HG03565 (cell line): ENCODE measurements around the gene FBXO31.
A peak's percentile ranks its signal among the peaks of the same experiment; 100 is the strongest.
"Not testable (repeated sequence)": the region's sequence is repeated elsewhere in the genome, so short reads cannot be mapped to it uniquely, and the experiment has no call there.

Experiments
- ATAC-seq: cut with Tn5 transposase; IDR thresholded peaks from one replicate; pipeline ENCODE4 v1.9.1; 2021; ENCODE audit warnings: mild to moderate bottlenecking, moderate library complexity; ENCODE audit not compliant: unreplicated experiment

Gene FBXO31

DNA sequence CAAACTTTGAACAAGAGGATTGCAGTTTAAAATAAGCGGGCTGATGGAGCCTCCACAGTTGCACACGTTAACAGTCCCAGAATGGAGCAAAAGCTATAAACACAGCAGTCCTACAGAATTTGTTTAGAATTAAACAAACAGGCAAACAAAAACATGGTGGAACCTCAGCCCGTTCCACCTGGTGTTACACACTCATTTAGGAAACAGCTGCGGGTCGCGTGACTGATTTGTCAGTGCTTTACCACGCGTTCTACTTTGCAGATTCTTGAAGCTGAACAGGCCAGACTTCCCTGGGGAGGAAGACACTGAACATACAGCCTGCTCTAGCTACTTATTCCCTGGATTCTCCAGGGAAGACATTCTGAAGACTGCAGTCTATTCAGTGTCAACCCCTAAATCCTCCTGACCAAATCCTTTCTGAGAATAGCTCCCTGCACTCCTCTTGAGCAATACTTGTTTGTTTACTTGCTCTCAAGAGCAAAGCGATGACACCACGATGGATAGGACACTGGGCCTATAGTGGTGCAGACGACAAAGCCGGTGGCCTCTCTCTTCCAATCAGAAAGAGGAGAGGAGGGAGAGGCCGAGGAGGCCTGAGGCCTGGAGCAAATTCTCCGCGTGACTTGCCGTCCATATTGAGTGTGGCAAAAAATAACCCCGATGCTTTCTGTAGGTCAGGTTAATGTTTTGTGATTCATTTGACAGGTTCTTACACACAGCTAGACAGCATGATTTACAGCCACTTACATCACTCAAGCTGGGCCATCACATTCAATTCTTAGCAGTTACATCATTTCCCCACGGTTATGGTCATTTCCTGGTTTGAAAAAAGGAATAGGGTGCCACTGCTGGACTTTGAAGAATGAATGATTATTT lies 4.6 kb upstream of the FBXO31 start:
- ATAC-seq: peak; percentile 40

DNA sequence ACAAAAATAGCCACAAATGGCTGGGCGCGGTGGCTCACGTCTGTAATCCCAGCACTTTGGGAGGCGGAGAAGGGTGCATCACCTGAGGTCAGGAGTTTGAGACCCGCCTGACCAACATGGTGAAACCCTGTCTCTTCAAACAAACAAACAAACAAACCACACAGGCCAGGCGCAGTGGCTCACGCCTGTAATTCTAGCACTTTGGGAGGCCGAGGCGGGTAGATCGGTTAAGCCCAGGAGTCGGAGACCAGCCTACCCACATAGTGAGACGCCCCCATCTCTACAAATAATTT lies 1.2 kb upstream of the FBXO31 start:
- ATAC-seq: not testable (repeated sequence)

DNA sequence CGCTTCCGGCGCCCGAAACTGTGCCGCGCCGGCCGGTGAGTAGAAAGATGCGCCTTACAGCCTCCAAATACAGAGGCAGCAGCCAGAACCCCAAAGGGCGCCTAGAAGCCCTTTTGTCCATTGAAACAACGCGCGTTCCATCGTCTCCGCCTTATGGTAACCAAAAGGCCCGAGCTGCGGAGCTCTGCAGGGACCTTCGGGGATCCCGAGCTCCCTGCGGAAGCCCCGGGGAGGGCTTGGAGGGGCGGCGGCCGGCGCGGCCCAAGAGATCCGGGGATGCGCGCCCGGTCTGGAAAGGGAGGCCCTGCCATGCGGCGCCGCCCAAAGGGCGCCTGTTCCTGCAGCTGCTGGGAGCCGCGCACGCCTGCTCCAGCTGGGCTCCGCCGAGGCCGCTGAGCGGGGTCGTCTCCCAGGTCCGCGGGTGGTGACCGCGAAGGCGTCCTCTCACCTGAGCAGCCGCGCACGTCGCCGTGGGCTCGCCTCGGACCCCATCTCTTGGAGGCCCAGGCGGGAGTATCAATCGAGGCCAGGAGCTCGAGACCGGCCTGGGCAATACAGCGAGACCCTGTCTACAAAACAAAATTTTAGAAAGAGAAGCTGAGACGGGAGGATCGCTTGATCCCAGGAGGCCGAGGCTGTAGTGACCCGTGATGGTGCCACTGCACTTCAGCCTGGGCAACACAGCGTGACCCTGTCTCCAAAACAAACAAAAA lies 742 bp upstream of the FBXO31 start:
- ATAC-seq: no peak

DNA sequence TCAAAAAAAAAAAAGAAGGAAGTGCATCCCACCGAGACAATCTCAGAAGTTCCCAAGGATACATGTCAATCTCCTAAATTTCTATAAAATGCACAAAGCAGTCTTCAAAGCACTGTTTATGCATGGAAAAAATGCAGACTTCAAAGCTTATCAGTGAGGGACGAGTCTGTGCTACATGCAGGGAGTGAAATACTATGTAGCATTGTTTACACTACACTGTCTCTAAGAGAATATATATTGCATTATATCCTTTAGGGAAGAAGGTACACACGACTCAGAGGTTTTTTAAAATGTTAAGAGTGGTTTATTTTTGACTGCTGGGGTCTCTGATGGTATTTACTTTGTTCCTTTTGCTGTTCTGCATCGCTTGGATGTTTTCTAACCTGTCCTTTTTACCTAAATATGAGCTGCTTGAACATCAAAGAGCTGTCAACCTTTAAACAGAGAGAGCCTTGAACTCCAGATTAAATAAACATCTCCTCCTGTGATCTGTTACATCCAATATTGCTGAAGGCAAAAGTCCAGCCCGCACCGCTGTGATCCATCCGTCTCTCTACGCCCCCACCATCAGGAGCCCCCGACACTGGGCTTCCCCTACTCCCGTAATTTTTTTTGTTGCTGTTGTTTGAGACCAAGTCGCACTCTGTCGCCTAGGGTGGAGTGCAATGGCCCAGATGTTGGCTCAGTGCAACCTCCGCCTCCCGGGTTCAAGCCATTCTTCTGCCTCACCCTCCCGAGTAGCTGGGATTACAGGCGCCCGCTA lies 1.4 kb downstream of the FBXO31 start:
- no peak for ATAC-seq

DNA sequence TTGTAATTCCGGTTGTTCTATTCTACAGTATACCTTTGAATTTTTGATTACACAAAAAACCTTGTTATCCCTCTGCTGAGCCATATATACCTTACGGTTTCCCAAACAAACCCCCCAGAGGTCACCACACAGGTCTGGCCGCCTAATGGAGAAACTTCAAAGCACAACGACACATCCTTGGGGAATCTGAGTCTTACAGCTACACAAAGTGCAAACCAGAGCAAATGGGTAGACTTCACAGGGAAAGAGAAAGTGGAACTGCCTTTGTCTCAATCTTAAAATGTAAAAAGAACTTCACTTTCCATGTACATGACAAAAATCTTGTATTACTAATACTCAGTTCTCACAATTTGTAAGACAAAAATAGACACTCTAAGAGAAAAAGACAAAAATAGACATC lies 2.7 kb downstream of the FBXO31 start:
- ATAC-seq: no peak

DNA sequence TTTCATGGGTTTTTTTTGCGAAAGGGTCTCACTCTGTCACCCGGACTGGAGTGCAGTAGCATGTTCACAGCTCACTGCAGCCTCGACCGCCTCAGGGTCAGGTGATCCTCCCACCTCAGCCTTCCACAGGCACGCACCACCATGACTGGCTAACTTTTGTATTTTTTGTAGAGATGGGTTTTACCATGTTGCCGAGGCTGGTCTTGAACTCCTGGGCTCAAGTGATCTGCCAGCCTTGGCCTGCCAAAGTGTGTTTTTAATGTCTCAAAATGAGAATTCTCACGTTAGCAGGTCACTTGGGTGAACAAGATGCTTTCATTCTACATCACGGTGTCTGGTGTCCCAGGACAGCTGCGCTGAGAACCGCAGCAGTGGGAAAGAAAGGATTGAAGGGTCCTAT lies 3.2 kb downstream of the FBXO31 start:
- no peak for ATAC-seq

DNA sequence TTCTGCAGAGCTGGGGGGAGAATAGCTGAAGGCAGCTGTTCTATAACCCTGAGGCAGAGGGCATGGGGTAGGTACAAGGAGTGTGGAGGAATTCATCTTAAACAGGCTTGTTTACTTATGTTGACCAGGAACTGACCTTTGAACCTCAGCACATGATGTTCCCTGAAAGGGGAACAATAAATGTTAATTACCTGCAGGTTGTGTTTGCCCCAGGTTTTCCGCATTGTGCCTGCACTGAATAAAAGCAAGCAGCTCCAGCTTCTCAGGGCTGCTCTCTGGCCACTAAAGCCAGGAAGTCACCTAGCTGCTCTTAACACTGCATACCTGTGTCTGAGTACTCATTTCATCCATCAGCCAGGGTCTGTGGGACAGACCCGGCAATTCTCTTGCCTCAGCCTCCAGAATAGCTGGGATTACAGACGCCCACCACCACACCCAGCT lies 4.2 kb downstream of the FBXO31 start:
- ATAC-seq: not testable (repeated sequence)

DNA sequence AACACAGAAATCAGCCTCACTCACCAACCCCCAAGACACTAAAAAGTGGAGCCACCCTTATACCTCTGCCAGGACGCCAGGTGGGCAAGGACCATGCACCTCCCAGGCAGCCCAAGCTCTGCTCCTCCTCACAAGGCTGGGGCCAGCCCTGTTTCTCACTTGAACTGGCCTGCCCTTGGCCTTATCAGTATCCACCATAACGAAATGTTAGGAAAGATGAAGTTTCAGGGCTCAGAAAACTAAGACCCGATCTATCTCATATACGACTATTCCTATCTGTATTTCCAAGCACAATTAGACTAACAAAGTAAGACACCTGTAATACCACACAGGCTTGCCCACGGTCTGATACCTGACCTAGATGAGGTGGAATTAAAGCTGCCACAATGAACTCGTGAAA lies 6.9 kb downstream of the FBXO31 start:
- ATAC-seq: no peak

DNA sequence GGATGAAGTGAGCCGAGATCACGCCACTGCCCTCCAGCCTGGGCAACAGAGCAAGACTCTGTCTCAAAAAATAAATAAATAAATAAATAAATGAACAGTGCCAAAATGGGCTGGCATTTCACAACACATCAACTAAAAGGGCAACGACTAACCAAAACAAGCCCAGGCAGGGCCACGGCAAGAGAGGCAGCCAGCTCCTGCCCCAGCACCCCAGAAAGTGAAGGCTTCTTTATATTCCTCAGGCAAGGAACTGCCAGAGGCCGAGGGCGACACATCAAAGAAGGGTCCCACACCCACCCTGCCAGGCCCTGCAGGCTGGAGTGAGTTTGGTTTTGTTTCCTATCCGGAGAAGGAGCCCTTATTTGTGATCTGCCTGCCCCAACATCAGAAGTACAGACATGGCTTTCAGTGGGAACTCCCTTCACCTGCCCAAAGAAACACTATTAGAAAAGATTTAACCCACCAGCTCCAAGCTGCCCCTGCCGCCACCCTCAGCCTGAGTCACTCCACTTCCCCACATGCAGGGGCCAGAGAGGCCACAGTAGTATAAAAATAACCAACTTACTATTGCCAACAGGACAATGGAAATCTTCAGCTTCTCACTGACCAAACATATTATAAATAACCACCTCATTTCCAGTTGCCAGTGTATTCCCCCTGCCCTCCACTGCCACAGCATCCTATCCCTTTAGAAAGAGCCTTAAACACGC lies 8.0 kb downstream of the FBXO31 start:
- ATAC-seq: no peak

DNA sequence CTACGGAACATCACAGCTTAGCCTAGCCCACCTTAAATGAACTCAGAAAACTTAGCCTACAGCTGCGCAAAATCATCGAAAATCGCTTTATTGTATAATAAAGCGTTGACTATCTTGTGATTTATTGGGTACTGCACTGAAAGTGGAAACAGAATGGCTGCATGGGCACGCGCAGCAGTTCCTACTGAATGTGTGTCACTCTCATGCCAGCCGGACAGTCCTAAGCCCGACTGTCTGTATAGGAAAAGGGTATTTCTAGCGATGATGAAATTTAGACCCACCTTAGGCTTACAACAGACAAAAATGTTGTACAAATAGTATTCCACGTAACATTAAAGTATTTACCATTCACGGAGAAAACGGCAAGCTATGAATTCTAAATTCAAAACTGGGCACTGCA lies 9.3 kb downstream of the FBXO31 start:
- ATAC-seq: no peak

DNA sequence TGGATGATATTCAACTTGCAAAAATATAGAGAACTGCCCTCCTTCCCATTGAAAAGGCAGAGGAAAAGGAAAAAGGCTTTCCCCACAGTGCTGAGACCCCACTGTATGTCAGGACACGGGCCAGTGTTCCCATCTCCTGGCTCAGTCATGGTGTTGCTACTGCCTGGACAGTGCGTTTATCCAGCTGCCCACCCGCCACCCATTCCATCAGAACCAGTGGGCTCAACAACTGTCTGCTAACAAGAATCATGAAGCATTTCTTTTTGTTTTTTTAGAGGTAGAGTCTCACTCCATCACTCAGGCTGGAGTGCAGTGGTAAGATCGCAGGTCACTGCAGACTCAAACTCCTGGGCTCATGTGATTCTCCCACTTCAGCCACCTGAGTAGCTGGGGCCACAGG lies 11.3 kb downstream of the FBXO31 start:
- no peak for ATAC-seq

DNA sequence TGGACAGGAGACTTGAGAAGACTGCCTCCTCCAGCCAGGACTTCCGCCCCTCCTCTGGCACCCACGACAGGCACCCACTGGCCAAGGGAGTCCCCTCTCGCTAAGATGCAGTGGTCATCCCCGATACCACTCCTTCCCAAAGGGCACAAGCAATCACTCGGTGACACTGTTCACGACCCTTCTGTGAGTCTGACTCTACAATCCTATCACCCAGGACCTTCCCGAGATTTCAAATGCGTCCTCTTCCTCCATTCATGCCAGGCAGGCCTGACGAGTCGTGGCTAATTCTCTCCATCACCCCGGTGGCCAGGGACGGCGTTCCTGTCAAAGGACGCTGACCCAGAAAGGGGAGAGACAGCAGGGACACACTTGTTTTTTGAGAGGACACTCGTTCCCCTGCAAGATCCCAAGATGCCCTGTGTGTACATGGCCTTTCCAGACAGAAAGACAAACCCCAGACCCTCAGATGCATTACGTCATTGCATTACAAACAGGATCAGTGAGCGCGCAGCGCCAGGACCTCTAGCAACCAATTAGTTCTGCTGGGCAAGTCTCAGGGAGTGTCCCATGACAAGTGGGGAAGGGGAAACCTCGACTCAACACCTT lies 12.2 kb downstream of the FBXO31 start:
- ATAC-seq: no peak

DNA sequence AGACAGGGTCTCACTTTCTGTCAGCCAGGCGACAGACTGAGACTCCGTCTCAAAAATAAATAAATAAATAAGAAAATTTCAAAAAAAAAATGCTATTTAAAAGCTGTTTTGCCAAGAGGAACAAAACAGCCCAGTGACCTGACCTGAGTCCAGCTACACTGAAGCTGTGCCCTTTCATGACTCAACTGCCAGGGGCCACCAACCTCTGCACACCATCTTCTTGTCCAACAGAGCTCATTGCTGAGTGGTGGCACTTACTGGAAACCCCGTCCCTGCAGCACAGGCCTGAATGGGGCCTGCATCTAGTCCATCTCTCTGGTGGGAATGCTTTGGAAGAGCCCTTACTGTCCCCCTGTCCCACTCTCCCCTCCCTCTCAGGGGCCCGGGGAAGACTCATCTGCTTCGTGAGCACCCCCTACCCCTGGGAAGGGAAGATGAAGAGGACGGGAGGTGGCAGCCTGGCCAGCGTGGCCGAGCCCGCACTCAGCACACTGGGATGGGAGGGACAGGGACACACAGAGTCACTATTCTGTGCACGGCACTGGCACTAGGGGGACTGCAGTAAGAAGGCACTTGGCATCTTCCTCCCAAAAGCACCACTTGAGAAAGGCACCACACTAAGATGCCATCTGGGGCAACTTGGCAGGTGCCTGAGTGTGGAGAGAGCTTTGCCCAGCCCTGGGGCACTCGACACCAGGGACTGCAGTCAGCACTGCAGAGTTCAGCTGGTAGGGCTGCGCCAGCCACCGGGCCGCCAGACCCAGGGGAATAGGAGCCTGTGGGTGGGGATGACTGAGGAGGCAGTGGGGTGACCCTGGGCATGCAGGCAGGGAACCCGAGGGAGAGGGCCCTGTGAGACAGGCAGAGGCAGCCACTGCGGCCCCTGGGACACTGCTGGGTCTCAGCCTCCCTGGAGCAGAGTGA lies 13.5 kb downstream of the FBXO31 start:
- no peak for ATAC-seq

DNA sequence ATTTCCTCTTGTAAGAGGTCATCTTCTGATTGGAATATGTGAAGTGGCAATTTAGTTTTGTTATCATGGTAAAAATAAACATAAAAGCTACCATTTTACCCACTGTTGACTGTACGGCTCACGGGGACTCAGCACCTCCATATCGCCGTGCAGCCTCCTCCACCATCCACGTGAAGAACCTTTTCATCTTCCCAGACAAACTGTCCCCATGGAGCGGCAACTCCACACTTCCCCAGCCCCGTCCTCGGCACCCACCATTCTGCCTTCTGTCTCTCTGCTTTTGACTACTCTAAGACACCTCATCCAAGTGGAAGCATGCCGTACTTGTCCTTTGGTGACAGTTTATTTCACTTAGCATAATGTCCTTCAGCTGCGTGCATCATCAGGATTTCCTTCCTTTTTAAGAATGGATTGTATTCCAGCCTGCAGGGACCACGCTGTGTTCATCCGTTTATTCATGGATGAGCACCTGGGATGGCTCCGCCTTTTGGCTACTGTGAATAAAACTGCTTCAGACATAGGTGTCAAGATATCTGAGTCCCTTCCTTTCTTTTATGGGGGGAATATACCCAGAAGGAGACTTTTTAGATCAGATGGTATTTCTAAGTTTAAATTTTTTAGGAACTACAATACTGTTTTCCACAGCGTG lies 14.3 kb downstream of the FBXO31 start:
- ATAC-seq: no peak

DNA sequence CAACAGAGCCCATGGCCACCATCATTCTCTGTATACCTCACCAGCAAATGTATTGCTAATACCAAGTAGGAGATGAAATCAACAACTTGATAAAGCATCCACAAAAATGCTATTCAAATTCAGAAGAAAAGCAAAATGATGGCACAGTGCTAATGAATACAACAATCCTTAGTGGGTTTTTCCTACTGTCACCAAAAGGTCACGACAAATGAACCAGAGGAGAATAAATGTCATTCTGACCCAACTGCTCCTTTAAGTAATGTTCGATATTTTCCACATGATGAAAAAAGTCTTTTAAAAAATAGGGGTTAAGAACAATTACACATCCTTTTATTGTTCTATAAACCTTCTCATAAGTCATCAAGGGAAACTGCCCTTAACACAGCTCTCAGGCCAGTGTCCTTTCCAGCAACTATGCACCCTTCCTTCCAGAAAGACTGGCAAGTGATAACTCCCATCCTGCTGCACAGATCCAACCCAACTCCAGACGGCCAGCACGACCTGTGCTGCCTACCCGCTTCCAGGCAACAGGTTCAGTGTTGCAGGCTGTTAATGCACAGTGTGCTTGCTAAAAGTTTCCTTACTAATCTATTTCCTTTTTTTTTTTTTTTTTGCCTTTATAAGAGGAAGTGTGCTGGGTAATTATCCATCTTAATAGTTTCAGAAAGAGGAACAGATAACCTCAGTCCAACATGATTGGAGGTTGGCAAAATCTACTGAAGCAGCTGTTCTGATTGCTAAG lies 15.4 kb downstream of the FBXO31 start:
- no peak for ATAC-seq

DNA sequence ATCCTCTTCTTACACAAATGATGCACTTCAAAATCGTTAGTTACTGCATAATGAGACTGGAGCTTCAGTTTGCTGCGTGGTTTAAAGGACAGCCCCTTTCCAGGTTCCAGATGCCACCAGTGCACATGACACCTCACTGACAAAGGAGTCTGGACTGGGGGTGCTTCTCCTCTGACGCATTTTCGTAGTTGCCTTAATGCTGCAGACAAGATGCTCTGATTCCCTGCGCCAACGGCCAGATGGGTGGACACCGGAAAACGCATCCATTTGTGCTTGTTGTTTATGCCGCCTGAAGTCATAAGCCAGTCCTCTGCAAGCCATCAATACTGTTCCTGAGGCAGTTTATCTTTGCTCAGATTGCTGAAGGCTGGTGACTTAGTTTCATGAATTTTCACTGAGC lies 16.0 kb downstream of the FBXO31 start:
- no peak for ATAC-seq

DNA sequence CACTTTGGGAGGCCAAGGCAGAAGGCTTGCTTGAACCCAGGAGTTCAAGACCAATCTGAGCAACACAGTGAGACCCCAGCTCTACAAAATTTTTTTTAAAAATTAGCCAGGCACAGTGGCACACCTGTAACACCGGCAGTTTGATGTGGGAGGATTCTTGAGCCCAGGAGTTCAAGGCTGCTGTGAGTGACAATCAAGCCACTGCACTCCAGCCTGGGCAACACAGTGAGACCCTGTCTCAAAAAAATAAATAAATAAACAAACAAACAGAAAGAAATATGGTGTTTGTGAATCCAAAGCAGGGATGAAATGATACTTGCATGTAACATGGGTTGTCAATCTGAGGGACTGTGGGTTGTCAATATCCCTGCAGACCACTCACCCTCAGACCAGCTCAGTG lies 16.6 kb downstream of the FBXO31 start:
- no peak for ATAC-seq

DNA sequence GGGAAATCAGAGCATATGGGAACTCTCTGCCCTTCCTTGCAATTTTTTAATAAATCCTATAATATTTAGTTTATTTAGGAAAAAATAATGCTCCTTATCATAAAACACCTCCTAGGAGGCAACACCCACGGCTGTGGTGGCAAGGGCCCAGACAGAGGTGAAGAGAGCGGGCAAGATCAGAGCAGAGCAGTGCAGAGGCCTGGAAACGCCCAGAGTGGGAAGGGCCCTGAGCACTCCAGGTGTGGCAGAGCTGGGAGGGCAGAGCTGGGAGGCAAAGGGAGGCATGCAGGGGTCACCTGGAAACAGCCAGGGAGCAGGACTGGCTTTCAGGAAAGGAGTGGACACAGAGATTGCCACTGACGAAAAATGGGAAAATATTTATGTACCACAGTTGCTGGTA lies 17.3 kb downstream of the FBXO31 start:
- no peak for ATAC-seq
